NCI-H1048 (cell line): ENCODE data around the gene CFAP53.

Source experiments
- DNase-seq: peaks from one replicate; lab custom pipeline; 2025; lab: John Stamatoyannopoulos, UW

CFAP53 gene

GRCh38 chr18:50193796-50194630 lies 72.3 kb downstream of the CFAP53 start:
- DNase-seq, result no peak

GRCh38 chr18:50192995-50193795 lies 73.1 kb downstream of the CFAP53 start:
- DNase-seq, result no peak

- no peak for DNase-seq
These were observed 75.4 kb downstream of the CFAP53 start for GRCh38 chr18:50190926-50191325.

GRCh38 chr18:50190236-50190635 lies 76.1 kb downstream of the CFAP53 start:
- no peak for DNase-seq

GRCh38 chr18:50189160-50189559 lies 77.1 kb downstream of the CFAP53 start:
- DNase-seq, result no peak

- no peak for DNase-seq
These were observed 77.6 kb downstream of the CFAP53 start for GRCh38 chr18:50188652-50189051.

- no peak for DNase-seq
These were observed 78.6 kb downstream of the CFAP53 start for GRCh38 chr18:50187659-50188058.

GRCh38 chr18:50186385-50186784 lies 79.9 kb downstream of the CFAP53 start:
- no peak for DNase-seq

GRCh38 chr18:50183556-50183955 lies 82.7 kb downstream of the CFAP53 start:
- no peak for DNase-seq

GRCh38 chr18:50182511-50182910 lies 83.8 kb downstream of the CFAP53 start:
- no peak for DNase-seq

- DNase-seq, result no peak
These were observed 84.7 kb downstream of the CFAP53 start for GRCh38 chr18:50181590-50181989.

GRCh38 chr18:50179465-50179864 lies 86.8 kb downstream of the CFAP53 start:
- no peak for DNase-seq

- DNase-seq, result no peak
These were observed 88.9 kb downstream of the CFAP53 start for GRCh38 chr18:50177294-50177992.
